ENCODE data around the gene UBE2I.

- peak; percentile 77 for TF ChIP-seq CTCF (IDR thresholded peaks at IDR 0.05; ENCODE audit: insufficient read depth, low read length, poor library complexity, severe bottlenecking)
- TF ChIP-seq EZH2phosphoT487 (conservative IDR thresholded peaks at IDR 0.05; ENCODE audit: low read length), result no peak
These were observed 8.6 kb upstream of the UBE2I start for GRCh38 chr16:1300664-1301476.

Measured in SU-DHL-6 (cell line).